BLaER1 treated with 17β-estradiol and CSF1 and Interleukin-3, amounts not matched to agents 10 nM and 100 nM (cell line): Measurements from ENCODE around the gene NT5M.

ENCODE experiments used
- H3K27ac ChIP-seq, 11 experiments: shearing (Covaris generic); formaldehyde crosslinking; 2 replicates each; pipeline ENCODE4 v1.8.1; 2022
- H3K27me3 ChIP-seq, 11 experiments: shearing (Covaris generic); formaldehyde crosslinking; 2 replicates each; pipeline ENCODE4 v1.8.1; 2022
- H3K36me3 ChIP-seq, 11 experiments: shearing (Covaris generic); formaldehyde crosslinking; 2 replicates each; pipeline ENCODE4 v1.8.1; 2022
- H3K4me1 ChIP-seq, 10 experiments: shearing (Covaris generic); formaldehyde crosslinking; 2 replicates each; pipeline ENCODE4 v1.8.1; 2022
- H3K4me2 ChIP-seq, 11 experiments: shearing (Covaris generic); formaldehyde crosslinking; 2 replicates each; pipeline ENCODE4 v1.8.1; 2022
- H3K4me3 ChIP-seq, 10 experiments: shearing (Covaris generic); formaldehyde crosslinking; 2 replicates each; pipeline ENCODE4 v1.8.1; 2022
- H3K9ac ChIP-seq, 11 experiments: shearing (Covaris generic); formaldehyde crosslinking; 2 replicates each; pipeline ENCODE4 v1.8.1; 2022
- H3K9me3 ChIP-seq, 11 experiments: shearing (Covaris generic); formaldehyde crosslinking; replicated peaks in 1 of 11; 2 replicates each; pipeline ENCODE4 v1.8.1; 2022
- H4K20me1 ChIP-seq, 11 experiments: shearing (Covaris generic); formaldehyde crosslinking; 2 replicates each; pipeline ENCODE4 v1.8.1; 2022
- Cebpa-rat ChIP-seq, 11 experiments: shearing (Covaris generic); IDR thresholded peaks; 2 replicates each; pipeline ENCODE4 v1.8.1; 2022

The NT5M gene

GRCh38 chr17:17345294-17345597 lies 42.1 kb downstream of the NT5M start:
- Histone ChIP-seq H3K36me3 (no peaks in the 10 kb centered on the region), H3K27ac (no peak overlapping the region), H3K4me1 (peaks cover 5 to 27% (median 21%) of the 10 kb centered on the region in 10 experiments; a peak in 18 of 20 replicates), H3K4me3 (no peak overlapping the region), H3K9me3 (no peaks in the 10 kb centered on the region), H4K20me1 (no peaks in the 10 kb centered on the region), H3K4me2 (peak overlapping the region in 9 of 11 experiments; percentile 13 to 57 (median 25); a peak in 11 of 22 replicates), H3K9ac (no peak overlapping the region), H3K27me3 (no peaks in the 10 kb centered on the region)
- no peak for TF ChIP-seq Cebpa-rat (IDR thresholded peaks at IDR 0.05)

GRCh38 chr17:17345686-17346427 lies 42.7 kb downstream of the NT5M start:
- peaks cover 5 to 27% (median 21%) of the 10 kb centered on the region in 10 experiments; a peak in 18 of 20 replicates for H3K4me1 ChIP-seq
- H3K4me3 ChIP-seq: no peak overlapping the region
- H3K27ac ChIP-seq: no peak overlapping the region
- no peaks in the 10 kb centered on the region for H3K36me3 ChIP-seq
- 0 out of 22 replicates have a peak overlapping the region, but pooled peaks of 1 of the 11 experiments have one; percentile 4 for H3K9ac ChIP-seq
- no peaks in the 10 kb centered on the region for H3K9me3 ChIP-seq
- H3K4me2 ChIP-seq: peak overlapping the region in 2 of 11 experiments; percentile 11 to 18; a peak in 2 of 22 replicates
- TF ChIP-seq Cebpa-rat (IDR thresholded peaks at IDR 0.05): no peak
- H4K20me1 ChIP-seq: no peaks in the 10 kb centered on the region
- no peaks in the 10 kb centered on the region for H3K27me3 ChIP-seq

DNA sequence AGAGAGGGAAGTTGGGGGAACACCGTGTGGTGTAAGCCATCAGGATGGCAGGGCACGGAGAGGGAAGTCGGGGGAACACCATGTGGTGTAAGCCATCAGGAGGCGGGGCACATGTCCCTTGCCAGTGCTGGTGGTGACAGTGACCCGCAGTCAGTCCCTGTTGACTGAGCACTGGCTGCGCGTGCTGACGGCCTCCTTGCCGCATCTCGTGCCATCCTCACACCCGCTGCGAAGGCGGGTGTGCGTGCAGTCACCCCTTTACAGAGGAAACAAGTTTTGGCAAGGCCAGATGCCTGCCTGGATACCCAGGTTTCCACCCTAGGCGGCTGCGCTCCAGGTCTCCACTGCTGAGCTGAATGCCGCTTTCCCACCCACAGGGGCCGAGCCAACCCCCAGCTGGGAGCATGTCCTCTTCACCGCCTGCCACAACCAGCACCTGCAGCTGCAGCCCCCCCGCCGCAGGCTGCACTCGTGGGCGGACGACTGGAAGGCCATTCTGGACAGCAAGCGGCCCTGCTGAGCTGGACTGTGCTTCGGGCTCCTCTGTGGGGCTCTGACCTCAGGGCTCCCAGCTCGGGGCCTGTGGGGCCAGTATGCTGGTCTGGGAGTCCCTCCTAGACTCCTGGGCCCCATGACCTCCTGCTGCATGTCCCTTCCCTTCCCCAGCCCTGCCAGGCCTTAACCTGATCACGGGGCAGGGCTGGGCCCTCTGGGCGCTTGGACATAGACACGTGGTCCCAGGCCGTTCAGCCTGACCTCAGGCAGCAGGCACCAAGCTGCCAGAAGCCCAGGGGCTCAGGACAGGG lies 43.5 kb downstream of the NT5M start:
- Histone ChIP-seq H3K36me3 (no peaks in the 10 kb centered on the region), H3K4me1 (peaks cover 5 to 27% (median 21%) of the 10 kb centered on the region in 10 experiments; a peak in 18 of 20 replicates), H3K4me3 (no peak overlapping the region), H3K27me3 (no peaks in the 10 kb centered on the region), H4K20me1 (no peaks in the 10 kb centered on the region; a peak in 1 of 22 replicates), H3K4me2 (peak overlapping the region in 3 of 11 experiments; percentile 11 to 23 (median 18); a peak in 2 of 22 replicates), H3K9ac (0 out of 22 replicates have a peak overlapping the region, but pooled peaks of 1 of the 11 experiments have one; percentile 4), H3K27ac (no peak overlapping the region), H3K9me3 (no peaks in the 10 kb centered on the region)
- no peak for TF ChIP-seq Cebpa-rat (IDR thresholded peaks at IDR 0.05)

DNA sequence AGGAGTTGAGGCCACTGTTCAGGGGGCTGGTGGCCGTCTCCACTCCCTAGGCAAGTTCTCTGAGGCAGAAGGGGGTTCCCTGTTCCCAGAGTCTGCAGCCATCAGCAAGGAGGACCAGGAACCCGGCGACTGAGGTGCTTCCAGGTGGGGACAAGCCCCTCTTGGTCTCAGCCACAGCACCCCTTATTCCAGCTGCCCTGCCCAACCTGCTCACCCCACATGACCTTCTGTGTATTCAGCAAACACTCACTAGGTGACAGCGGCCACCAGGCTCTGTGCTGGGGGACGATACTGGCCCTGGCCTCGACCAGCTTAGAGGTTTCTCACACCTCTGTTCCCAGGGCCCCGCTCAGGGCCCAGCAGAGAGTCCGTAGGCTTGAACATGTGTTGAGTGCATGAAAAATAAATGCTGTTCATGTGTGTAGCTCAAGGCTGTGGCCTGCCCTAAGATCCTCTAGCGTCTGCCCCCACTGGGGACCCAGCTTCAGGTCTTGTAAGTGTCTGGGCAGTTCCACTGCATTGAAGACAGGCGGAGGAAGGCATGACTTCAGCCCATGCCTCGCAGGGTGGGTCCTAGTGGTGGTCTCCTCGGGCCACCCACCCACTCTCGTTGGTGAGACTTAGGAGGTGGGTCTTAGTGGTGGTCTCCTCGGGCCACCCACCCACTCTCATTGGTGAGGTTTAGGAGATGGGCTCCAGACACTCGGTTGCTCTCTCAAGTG lies 44.2 kb downstream of the NT5M start:
- Histone ChIP-seq H3K4me1 (peaks cover 5 to 27% (median 21%) of the 10 kb centered on the region in 10 experiments; a peak in 18 of 20 replicates), H4K20me1 (no peaks in the 10 kb centered on the region; a peak in 1 of 22 replicates), H3K27ac (no peak overlapping the region), H3K36me3 (no peaks in the 10 kb centered on the region), H3K9ac (no peak overlapping the region), H3K27me3 (no peaks in the 10 kb centered on the region), H3K4me2 (no peak overlapping the region; a peak in 1 of 22 replicates), H3K4me3 (no peak overlapping the region), H3K9me3 (no peaks in the 10 kb centered on the region)
- no peak for TF ChIP-seq Cebpa-rat (IDR thresholded peaks at IDR 0.05)

DNA sequence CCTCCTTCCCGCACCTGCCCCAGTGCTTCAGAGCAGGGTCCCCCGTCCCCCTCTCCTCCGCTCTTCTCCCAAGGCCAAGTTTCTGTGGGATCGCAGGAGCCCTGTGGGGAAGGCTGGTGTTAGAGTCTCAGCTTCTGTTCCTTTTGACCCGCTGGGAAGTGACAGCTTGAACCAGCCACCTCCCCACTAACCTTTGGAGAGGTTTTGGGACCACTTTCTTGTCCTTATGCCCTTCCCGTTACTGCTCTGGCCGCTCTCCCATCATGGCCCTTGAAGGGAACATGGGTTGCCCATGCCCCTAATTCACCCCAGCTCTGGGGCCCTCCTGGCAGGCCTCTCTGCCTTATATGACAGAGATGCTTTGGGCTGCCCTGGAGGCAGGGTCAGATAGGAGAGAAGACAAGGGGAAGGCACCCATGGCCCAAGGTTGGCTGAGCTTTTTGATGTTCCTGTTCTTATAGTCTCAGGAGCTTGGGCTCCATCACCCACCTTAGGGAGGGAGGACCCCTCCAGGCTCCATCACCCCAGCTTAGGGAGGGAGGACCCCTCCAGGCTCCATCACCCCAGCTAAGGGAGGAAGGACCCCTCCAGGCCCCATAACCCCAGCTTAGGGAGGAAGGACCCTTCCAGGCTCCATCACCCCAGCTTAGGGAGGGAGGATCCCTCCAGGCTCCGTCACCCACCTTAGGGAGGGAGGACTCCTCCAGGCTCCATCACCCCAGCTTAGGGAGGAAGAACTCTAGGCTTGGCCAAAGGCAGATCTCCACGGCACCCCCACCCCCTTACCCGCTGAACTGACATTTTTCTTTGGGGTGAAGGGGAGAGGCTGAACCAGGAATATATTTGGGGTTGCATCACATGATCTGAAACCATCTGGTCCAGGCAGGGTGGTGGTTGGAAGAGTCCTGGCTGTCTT lies 45.0 kb downstream of the NT5M start:
- Histone ChIP-seq H3K4me3 (no peak overlapping the region), H3K27me3 (no peaks in the 10 kb centered on the region), H3K36me3 (no peaks in the 10 kb centered on the region), H3K4me1 (peaks cover 5 to 27% (median 21%) of the 10 kb centered on the region in 10 experiments; a peak in 18 of 20 replicates), H4K20me1 (no peaks in the 10 kb centered on the region; a peak in 1 of 22 replicates), H3K9ac (no peak overlapping the region), H3K9me3 (no peaks in the 10 kb centered on the region), H3K27ac (no peak overlapping the region), H3K4me2 (no peak overlapping the region)
- TF ChIP-seq Cebpa-rat (IDR thresholded peaks at IDR 0.05): no peak

DNA sequence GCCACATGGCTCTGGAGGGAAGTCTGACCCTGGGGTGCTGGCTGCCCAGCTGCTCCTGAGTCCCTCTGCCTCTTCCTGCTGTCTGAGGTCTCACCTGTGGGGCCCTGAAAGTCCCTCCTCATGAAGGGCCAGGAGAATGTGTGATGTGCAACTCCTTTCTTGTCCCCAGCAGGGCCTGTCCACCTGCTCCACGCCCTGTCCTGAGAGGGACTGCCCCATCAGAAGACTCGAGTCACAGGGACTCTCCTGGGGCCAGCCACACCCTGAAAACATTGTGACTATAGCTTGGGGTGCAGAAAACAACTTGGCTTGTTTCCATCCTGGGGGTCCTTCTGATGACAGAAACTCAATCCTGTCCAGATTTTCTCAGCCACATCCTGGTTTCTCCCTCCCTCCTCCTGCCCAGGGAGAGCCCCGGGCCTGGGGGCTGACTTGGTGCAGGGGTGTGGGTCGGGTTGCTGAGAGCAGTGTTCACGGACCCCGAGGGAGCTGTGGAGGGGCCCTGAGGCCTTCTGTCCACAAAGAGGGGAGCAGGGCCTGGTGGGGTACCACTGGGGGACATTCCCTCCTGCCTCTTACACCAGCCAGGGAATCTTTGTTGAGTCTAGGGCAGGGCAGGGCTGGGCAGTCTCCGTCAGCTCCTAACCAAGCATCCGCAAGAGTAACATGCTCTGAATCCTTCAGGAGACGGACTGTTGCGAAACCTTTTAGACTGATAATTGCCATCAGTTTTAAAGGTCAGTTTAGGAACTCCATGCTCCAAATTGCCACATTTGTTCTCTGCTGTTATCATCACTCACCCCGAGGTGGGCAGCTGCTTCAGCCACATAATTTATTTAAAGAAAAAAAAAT lies 45.9 kb downstream of the NT5M start:
- no peaks in the 10 kb centered on the region; a peak in 1 of 22 replicates for H4K20me1 ChIP-seq
- peak in 2 of 11 experiments; percentile 43 to 56; a peak in 3 of 22 replicates for TF ChIP-seq Cebpa-rat (IDR thresholded peaks at IDR 0.05)
- peak overlapping the region in 1 of 11 experiments; percentile 5; a peak in 1 of 22 replicates for H3K9ac ChIP-seq
- no peak overlapping the region for H3K4me2 ChIP-seq
- no peak overlapping the region for H3K4me3 ChIP-seq
- no peaks in the 10 kb centered on the region for H3K36me3 ChIP-seq
- H3K27me3 ChIP-seq: no peaks in the 10 kb centered on the region
- no peak overlapping the region for H3K27ac ChIP-seq
- H3K4me1 ChIP-seq: peaks cover 5 to 22% (median 16%) of the 10 kb centered on the region in 10 experiments; a peak in 18 of 20 replicates
- H3K9me3 ChIP-seq: no peaks in the 10 kb centered on the region

DNA sequence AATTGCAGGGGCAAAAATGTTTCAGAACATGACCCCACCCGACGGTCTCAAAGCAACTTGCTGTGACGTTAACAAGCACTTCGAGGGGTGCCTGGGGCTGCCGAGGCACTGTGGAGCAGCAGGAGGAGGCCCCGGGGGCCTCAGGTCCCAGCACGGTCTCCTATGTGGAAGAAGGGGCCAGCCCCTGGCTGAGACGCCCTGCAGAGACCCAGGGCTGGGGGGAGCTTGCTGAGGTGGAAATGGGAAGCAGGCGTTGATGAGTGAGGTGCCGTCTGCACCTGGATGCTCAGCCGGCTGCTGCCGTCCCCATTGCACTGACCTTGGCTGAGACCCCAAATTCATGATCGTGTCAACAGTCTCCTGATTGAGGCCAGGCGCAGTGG lies 46.5 kb downstream of the NT5M start:
- peaks cover 5 to 18% (median 12%) of the 10 kb centered on the region in 10 experiments; a peak in 18 of 20 replicates for H3K4me1 ChIP-seq

More for the DNA sequence above, 46.5 kb downstream of the NT5M start:
- Histone ChIP-seq H3K4me2 (no peak overlapping the region), H3K27me3 (no peaks in the 10 kb centered on the region), H3K27ac (no peak overlapping the region), H3K9ac (no peak overlapping the region), H3K4me3 (no peak overlapping the region), H4K20me1 (peaks cover 0 to 3% (median 0%) of the 10 kb centered on the region in 11 experiments; a peak in 1 of 22 replicates), H3K36me3 (no peaks in the 10 kb centered on the region), H3K9me3 (no peaks in the 10 kb centered on the region)
- TF ChIP-seq Cebpa-rat (IDR thresholded peaks at IDR 0.05): no peak
